Measurements from ENCODE around the gene IL12RB2. TPM values are rescaled to one million over a fixed set of nuclear protein-coding genes. Genes with fewer than 3 reads are reported as not detected.

Gene IL12RB2
- total RNA-seq, 2 experiments from 2014 or later = 0.98 to 1.2 TPM

- Histone ChIP-seq H3K4me1 (ENCODE audit: insufficient read depth, low read length) (no peaks in the 10 kb centered on the region), H3K4me3 (ENCODE audit: low read length) (no peak overlapping the region), H3K9me3 (ENCODE audit: control insufficient read depth in 1 of 2, insufficient read depth in 1 of 2, low read length in 2 of 2) (no peaks in the 10 kb centered on the region), H3K36me3 (ENCODE audit: insufficient read depth, low read length) (no peaks in the 10 kb centered on the region), H3K27me3 (ENCODE audit: control insufficient read depth in 1 of 2, insufficient read depth in 2 of 2, low read length in 2 of 2) (no peaks in the 10 kb centered on the region), H3K27ac (ENCODE audit: low read depth in 1 of 2, low read length in 2 of 2) (no peak overlapping the region)
- CTCF ChIA-PET = no interaction called here
- Mint-ChIP-seq H3K27ac (no peak overlapping the region), H3K36me3 (ENCODE audit: low read depth) (no peaks in the 10 kb centered on the region), H3K4me3 (no peak overlapping the region), H3K27me3 (no peaks in the 10 kb centered on the region), H3K4me1 (ENCODE audit: low read depth) (no peaks in the 10 kb centered on the region), H3K9me3 (no peaks in the 10 kb centered on the region)
- POLR2A ChIA-PET = no interaction called here
- no peak for TF ChIP-seq CTCF (IDR thresholded peaks at IDR 0.05)
- intact Hi-C loops (cut with DNase I, micrococcal nuclease) = no loop called here
- DNase-seq (no peak), ATAC-seq (ENCODE audit: poor library complexity) (no peak)
These were observed 59.8 kb downstream of the IL12RB2 start for GRCh38 chr1:67367370-67368045.

GRCh38 chr1:67368046-67368514 lies 60.4 kb downstream of the IL12RB2 start:
- intact Hi-C loops (cut with DNase I, micrococcal nuclease) = no loop called here
- Histone ChIP-seq H3K4me1 (ENCODE audit: insufficient read depth, low read length) (no peaks in the 10 kb centered on the region), H3K4me3 (ENCODE audit: low read length) (no peak overlapping the region), H3K27ac (ENCODE audit: low read depth in 1 of 2, low read length in 2 of 2) (no peak overlapping the region), H3K36me3 (ENCODE audit: insufficient read depth, low read length) (no peaks in the 10 kb centered on the region), H3K9me3 (ENCODE audit: control insufficient read depth in 1 of 2, insufficient read depth in 1 of 2, low read length in 2 of 2) (no peaks in the 10 kb centered on the region), H3K27me3 (ENCODE audit: control insufficient read depth in 1 of 2, insufficient read depth in 2 of 2, low read length in 2 of 2) (no peaks in the 10 kb centered on the region)
- Mint-ChIP-seq H3K27ac (no peak overlapping the region), H3K4me3 (no peak overlapping the region), H3K36me3 (ENCODE audit: low read depth) (no peaks in the 10 kb centered on the region), H3K9me3 (no peaks in the 10 kb centered on the region), H3K4me1 (ENCODE audit: low read depth) (no peaks in the 10 kb centered on the region), H3K27me3 (no peaks in the 10 kb centered on the region)
- ATAC-seq (ENCODE audit: poor library complexity) (no peak), DNase-seq (no peak)
- POLR2A ChIA-PET = no interaction called here
- TF ChIP-seq CTCF (IDR thresholded peaks at IDR 0.05) = no peak
- CTCF ChIA-PET = no interaction called here

- no peak for DNase-seq
- no peaks in the 10 kb centered on the region for H3K4me1 ChIP-seq (ENCODE audit: insufficient read depth, low read length)
- Mint-ChIP-seq H3K4me3 (no peak overlapping the region), H3K27me3 (no peaks in the 10 kb centered on the region), H3K4me1 (ENCODE audit: low read depth) (no peaks in the 10 kb centered on the region), H3K36me3 (ENCODE audit: low read depth) (no peaks in the 10 kb centered on the region), H3K9me3 (no peaks in the 10 kb centered on the region), H3K27ac (no peak overlapping the region)
- ChIA-PET POLR2A (interaction anchor here (0.7 kb wide), 2 partner anchors 34 to 601 kb away, joined by 3 read pairs; no protein-coding TSS in a partner anchor), CTCF (no interaction called here)
- H3K27ac ChIP-seq (ENCODE audit: low read depth in 1 of 2, low read length in 2 of 2) = no peak overlapping the region
- intact Hi-C loops (cut with DNase I, micrococcal nuclease) = no loop called here
- no peak overlapping the region for H3K4me3 ChIP-seq (ENCODE audit: low read length)
- TF ChIP-seq CTCF (IDR thresholded peaks at IDR 0.05) = no peak
- no peaks in the 10 kb centered on the region for H3K9me3 ChIP-seq (ENCODE audit: control insufficient read depth in 1 of 2, insufficient read depth in 1 of 2, low read length in 2 of 2)
- no peaks in the 10 kb centered on the region for H3K27me3 ChIP-seq (ENCODE audit: control insufficient read depth in 1 of 2, insufficient read depth in 2 of 2, low read length in 2 of 2)
- ATAC-seq (ENCODE audit: poor library complexity) = no peak
- no peaks in the 10 kb centered on the region for H3K36me3 ChIP-seq (ENCODE audit: insufficient read depth, low read length)
These were observed 63.4 kb downstream of the IL12RB2 start for GRCh38 chr1:67371043-67371442.

Data from CD4-positive, alpha-beta T cell (primary cell).